Measurements from ENCODE around the gene SAMD4A. TPM values are rescaled to one million over a fixed set of nuclear protein-coding genes. Genes with fewer than 3 reads are reported as not detected.

SAMD4A gene
- total RNA-seq, 2 experiments from 2014 or later = 0.06 to 1.0 TPM

- H3K36me3 ChIP-seq (ENCODE audit: insufficient read depth, low read length) = no peaks in the 10 kb centered on the region
- no TSS peak for BruUV-seq (replicated peaks)
- H2AFZ ChIP-seq (ENCODE audit: low read length) = no peak overlapping the region
- H3K4me2 ChIP-seq (ENCODE audit: low read length) = no peak overlapping the region
- H3K9me3 ChIP-seq (ENCODE audit: low read length) = no peaks in the 10 kb centered on the region
- POLR2A ChIA-PET = interaction anchor here (0.6 kb wide), 1 partner anchor 1979 kb away, joined by 3 read pairs; no protein-coding TSS in a partner anchor
- no peak for DNase-seq (ENCODE audit: low spot score)
- no peaks in the 10 kb centered on the region for H3K4me1 ChIP-seq (ENCODE audit: insufficient read depth, low read length, poor library complexity, severe bottlenecking)
- TF ChIP-seq EZH2phosphoT487 (IDR thresholded peaks at IDR 0.05; ENCODE audit: borderline replicate concordance, low read depth, low read length) = no peak
- no peak for TF ChIP-seq CTCF (conservative IDR thresholded peaks at IDR 0.05; ENCODE audit: low read length)
- H3K4me3 ChIP-seq (ENCODE audit: low read depth, low read length, poor library complexity, severe bottlenecking) = no peak overlapping the region
- H3K79me2 ChIP-seq (ENCODE audit: insufficient read depth, low read depth, low read length) = no peaks in the 10 kb centered on the region
- H3K9me2 ChIP-seq (ENCODE audit: insufficient read depth, low read length) = no peaks in the 10 kb centered on the region
- CTCF ChIA-PET (ENCODE audit: unreplicated experiment) = no interaction called here
- no peaks in the 10 kb centered on the region for H4K20me1 ChIP-seq (ENCODE audit: insufficient read depth, low read length)
- intact Hi-C loops (cut with micrococcal nuclease; ENCODE audit: unreplicated experiment) = no loop called here
- no peak overlapping the region for H3K27ac ChIP-seq (ENCODE audit: low read depth, low read length, poor library complexity, severe bottlenecking)
Observed at GRCh38 chr14:54599966-54600716, 33.2 kb downstream of the SAMD4A start.

GRCh38 chr14:54600717-54601109 lies 33.8 kb downstream of the SAMD4A start:
- no TSS peak for BruUV-seq (replicated peaks)
- ChIA-PET POLR2A (interaction anchor here (0.6 kb wide), 1 partner anchor 1978 kb away, joined by 3 read pairs; no protein-coding TSS in a partner anchor), CTCF (ENCODE audit: unreplicated experiment) (no interaction called here)
- Histone ChIP-seq H3K4me3 (ENCODE audit: low read depth, low read length, poor library complexity, severe bottlenecking) (no peak overlapping the region), H4K20me1 (ENCODE audit: insufficient read depth, low read length) (no peaks in the 10 kb centered on the region), H3K9me2 (ENCODE audit: insufficient read depth, low read length) (no peaks in the 10 kb centered on the region), H3K79me2 (ENCODE audit: insufficient read depth, low read depth, low read length) (no peaks in the 10 kb centered on the region), H2AFZ (ENCODE audit: low read length) (no peak overlapping the region), H3K4me2 (ENCODE audit: low read length) (no peak overlapping the region), H3K9me3 (ENCODE audit: low read length) (no peaks in the 10 kb centered on the region), H3K36me3 (ENCODE audit: insufficient read depth, low read length) (no peaks in the 10 kb centered on the region), H3K27ac (ENCODE audit: low read depth, low read length, poor library complexity, severe bottlenecking) (no peak overlapping the region), H3K4me1 (ENCODE audit: insufficient read depth, low read length, poor library complexity, severe bottlenecking) (no peaks in the 10 kb centered on the region)
- intact Hi-C loops (cut with micrococcal nuclease; ENCODE audit: unreplicated experiment) = no loop called here
- no peak for DNase-seq (ENCODE audit: low spot score)
- no peak for TF ChIP-seq EZH2phosphoT487 (IDR thresholded peaks at IDR 0.05; ENCODE audit: borderline replicate concordance, low read depth, low read length)
- TF ChIP-seq CTCF (conservative IDR thresholded peaks at IDR 0.05; ENCODE audit: low read length) = no peak

GRCh38 chr14:54603362-54603761 lies 36.4 kb downstream of the SAMD4A start:
- intact Hi-C loops (cut with micrococcal nuclease; ENCODE audit: unreplicated experiment) = no loop called here
- CTCF ChIA-PET (ENCODE audit: unreplicated experiment) = no interaction called here

More at GRCh38 chr14:54603362-54603761, 36.4 kb downstream of the SAMD4A start:
- no peak overlapping the region for H3K27ac ChIP-seq (ENCODE audit: low read depth, low read length, poor library complexity, severe bottlenecking)
- H3K4me3 ChIP-seq (ENCODE audit: low read depth, low read length, poor library complexity, severe bottlenecking) = no peak overlapping the region
- DNase-seq (ENCODE audit: low spot score) = no peak
- H3K4me2 ChIP-seq (ENCODE audit: low read length) = no peak overlapping the region
- no peaks in the 10 kb centered on the region for H4K20me1 ChIP-seq (ENCODE audit: insufficient read depth, low read length)
- H3K36me3 ChIP-seq (ENCODE audit: insufficient read depth, low read length) = no peaks in the 10 kb centered on the region
- H2AFZ ChIP-seq (ENCODE audit: low read length) = no peak overlapping the region
- TF ChIP-seq CTCF (conservative IDR thresholded peaks at IDR 0.05; ENCODE audit: low read length) (no peak), EZH2phosphoT487 (IDR thresholded peaks at IDR 0.05; ENCODE audit: borderline replicate concordance, low read depth, low read length) (no peak)
- POLR2A ChIA-PET = no interaction called here
- BruUV-seq (replicated peaks) = no TSS peak
- no peaks in the 10 kb centered on the region for H3K4me1 ChIP-seq (ENCODE audit: insufficient read depth, low read length, poor library complexity, severe bottlenecking)
- H3K79me2 ChIP-seq (ENCODE audit: insufficient read depth, low read depth, low read length) = no peaks in the 10 kb centered on the region
- no peaks in the 10 kb centered on the region for H3K9me2 ChIP-seq (ENCODE audit: insufficient read depth, low read length)
- no peaks in the 10 kb centered on the region for H3K9me3 ChIP-seq (ENCODE audit: low read length)
